Heart left ventricle (tissue), 16 donors: ENCODE data around the gene QRICH1. TPM values are rescaled to one million over a fixed set of nuclear protein-coding genes. Genes with fewer than 3 reads are reported as not detected.

Source experiments
- ATAC-seq, 4 donors: fragments of 200-7000 bp; cut with Tn5 transposase; one replicate each; pipeline ENCODE4 v1.9.1; 2020 to 2022; ENCODE audit warnings: moderate library complexity in 4 of 4, mild to moderate bottlenecking in 3 of 4, moderate number of reproducible peaks in 1 of 4
- DNase-seq, 5 donors: peaks; one replicate each; pipeline ENCODE4 v3.0.0-alpha.2; 2020
- H3K27ac ChIP-seq, 12 donors: fragments of 200-600 bp; sonication (generic) in 4 of 12; one replicate each; pipeline versions ENCODE4 v1.5.0 to v1.8.0; 2016 to 2022; ENCODE audit warnings: mild to moderate bottlenecking in 2 of 12
- H3K27me3 ChIP-seq, 9 donors: fragments of 200-600 bp; sonication (generic) in 2 of 9; one replicate each; pipeline versions ENCODE4 v1.5.1 to v1.8.0; 2016 to 2022; ENCODE audit warnings: mild to moderate bottlenecking in 3 of 9
- H3K36me3 ChIP-seq, 9 donors: fragments of 200-600 bp; sonication (generic) in 2 of 9; one replicate each; pipeline versions ENCODE4 v1.5.0 to v1.8.0; 2018 to 2022; ENCODE audit warnings: mild to moderate bottlenecking in 2 of 9
- H3K4me1 ChIP-seq, 12 donors: fragments of 200-600 bp; sonication (generic) in 4 of 12; one replicate each; pipeline versions ENCODE4 v1.5.0 to v1.8.0; 2016 to 2022; ENCODE audit warnings: mild to moderate bottlenecking in 3 of 12
- H3K4me3 ChIP-seq, 12 donors: fragments of 200-600 bp; sonication (generic) in 4 of 12; one replicate each; pipeline versions ENCODE4 v1.5.0 to v1.8.0; 2017 to 2022; ENCODE audit warnings: mild to moderate bottlenecking in 9 of 12, moderate library complexity in 4 of 12
- H3K9me3 ChIP-seq, 12 donors: fragments of 200-600 bp; sonication (generic) in 4 of 12; one replicate each; pipeline versions ENCODE4 v1.5.0 to v1.8.0; 2016 to 2022; ENCODE audit warnings: mild to moderate bottlenecking in 1 of 12
- POLR2A ChIP-seq, 2 donors: fragments of 450-650 bp; IDR thresholded peaks; one replicate each; pipeline ENCODE4 v1.6.1; 2017; ENCODE audit warnings: antibody characterized with exemption in 2 of 2, mild to moderate bottlenecking in 2 of 2, moderate library complexity in 2 of 2
- WGBS, 4 donors: extraction: QIAGEN DNeasy Blood & Tissue Kit in 2 of 4; methylation state at CpG; one replicate each; pipeline versions ENCODE4 v1.1.5 to v1.1.7; 2013 to 2018; 5-methylcytosine and 5-hydroxymethylcytosine counted together
- intact Hi-C, 10 donors: fragments of 100-400 bp; cut with DNase I; formaldehyde crosslinking; loops; one replicate each; pipeline versions ENCODE4 v1.11.1 to v1.14.2; 2022
- polyA plus RNA-seq, 2 donors: library from polyadenylated mRNA; stranded (reverse); fragments of 200-250 nt; gene quantifications; one replicate each; pipeline ENCODE4 v1.2.3, GENCODE V29; 2013
- total RNA-seq, 9 donors: library from RNA; depleted of rRNA in 2 of 9; stranded (reverse); fragments of >200 nt in 2 of 9; fragmentation: NEBNext Ultra II Directional in 3 of 9; extraction: Animal tissue kit (Norgen Biotek cat#: 25700) in 3 of 9; gene quantifications; one replicate each; pipeline versions ENCODE4 v1.1.0 to v1.2.4, GENCODE V29; 2016 to 2023
- TF ChIP-seq, protein P1 (sequence below), 12 donors: fragments of 200-600 bp; sonication (generic) in 4 of 12; IDR thresholded peaks; one replicate each; pipeline versions ENCODE4 v1.5.0 to v1.8.0; 2018 to 2022; ENCODE audit warnings: antibody characterized with exemption in 12 of 12, mild to moderate bottlenecking in 5 of 12
- donor health status: ischemic (EF 13 %, LVEDD 7.1; RV severe dilation, severe dysfunction).
- donor health status: healthy with polysubstance abuse.
- donor health status: DM: no; HTN: yes; CAD: no.
- donor health status: DM: no; HTN: no; CAD: no.
- donor health status: ischemic (EF 25% LVEDD 6.9; RV normal size, moderate dysfunction).
- donor health status: ischemic (EF 25% LVEDD 5.7; RV mildly dilated, moderate dysfunction).
- donor health status: healthy.
- donor health status: DM: yes; HTN: yes; CAD: no.
- donor health status: ischemic (EF 35%, LVEDD 5.7; RV mildly dilated, moderate dysfunction).
- donor health status: nonischemic (EF 11% LVEDD 7.7; RV severe dilation, severe dysfunction).
- donor health status: DM: yes; HTN: yes; CAD: no.
- donor health status: PGD.
- donor health status: ischemic (EF 29% LVEDD 5.4; RV normal size, mild dysfunction).
- donor health status: nonischemic (EF 23%, LVEDD 6.1; RV moderate dilation, normal function).

Gene QRICH1
- total and polyA plus RNA-seq, 11 donors: 20.0 to 91.6 (median 54.9) TPM

DNA sequence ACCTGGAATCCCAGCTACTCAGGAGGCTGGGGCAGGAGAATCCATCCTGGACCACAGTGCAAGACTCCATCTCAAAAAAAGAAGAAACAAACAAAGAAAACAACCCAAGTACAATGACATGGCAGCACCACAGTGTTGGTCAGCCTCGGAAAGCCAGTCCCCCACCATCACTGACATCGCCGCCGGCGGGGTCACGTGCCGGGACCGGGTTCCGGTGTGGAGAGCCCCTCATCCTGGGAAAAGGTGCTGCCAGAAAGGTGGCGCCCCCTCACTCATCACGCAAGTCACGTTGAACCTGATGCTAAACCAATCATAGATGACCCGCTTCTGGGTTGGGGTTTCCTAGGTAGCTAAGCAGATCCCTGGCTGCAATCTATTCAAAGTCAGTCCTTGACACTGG is 17.8 kb downstream of the QRICH1 start:
- intact Hi-C loops: no loop called here
- ATAC-seq (no peak), DNase-seq (no peak)
- peaks cover 0 to 89% (median 79%) of the 10 kb centered on the region in 9 donors for H3K36me3 ChIP-seq
- no peak overlapping the region for H3K4me3 ChIP-seq
- peaks cover 0 to 9% (median 0%) of the 10 kb centered on the region in 12 donors for H3K4me1 ChIP-seq
- H3K27ac ChIP-seq: no peak overlapping the region
- 88 to 96% (median 93%) methylated on average over 13 of the region's 13 CpGs for WGBS, 4 donors
- no peaks in the 10 kb centered on the region for H3K9me3 ChIP-seq
- no peaks in the 10 kb centered on the region for H3K27me3 ChIP-seq
- TF ChIP-seq POLR2A (IDR thresholded peaks at IDR 0.05): no peak
- TF ChIP-seq, protein P1, sequence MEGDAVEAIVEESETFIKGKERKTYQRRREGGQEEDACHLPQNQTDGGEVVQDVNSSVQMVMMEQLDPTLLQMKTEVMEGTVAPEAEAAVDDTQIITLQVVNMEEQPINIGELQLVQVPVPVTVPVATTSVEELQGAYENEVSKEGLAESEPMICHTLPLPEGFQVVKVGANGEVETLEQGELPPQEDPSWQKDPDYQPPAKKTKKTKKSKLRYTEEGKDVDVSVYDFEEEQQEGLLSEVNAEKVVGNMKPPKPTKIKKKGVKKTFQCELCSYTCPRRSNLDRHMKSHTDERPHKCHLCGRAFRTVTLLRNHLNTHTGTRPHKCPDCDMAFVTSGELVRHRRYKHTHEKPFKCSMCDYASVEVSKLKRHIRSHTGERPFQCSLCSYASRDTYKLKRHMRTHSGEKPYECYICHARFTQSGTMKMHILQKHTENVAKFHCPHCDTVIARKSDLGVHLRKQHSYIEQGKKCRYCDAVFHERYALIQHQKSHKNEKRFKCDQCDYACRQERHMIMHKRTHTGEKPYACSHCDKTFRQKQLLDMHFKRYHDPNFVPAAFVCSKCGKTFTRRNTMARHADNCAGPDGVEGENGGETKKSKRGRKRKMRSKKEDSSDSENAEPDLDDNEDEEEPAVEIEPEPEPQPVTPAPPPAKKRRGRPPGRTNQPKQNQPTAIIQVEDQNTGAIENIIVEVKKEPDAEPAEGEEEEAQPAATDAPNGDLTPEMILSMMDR (IDR thresholded peaks at IDR 0.05): no peak

DNA sequence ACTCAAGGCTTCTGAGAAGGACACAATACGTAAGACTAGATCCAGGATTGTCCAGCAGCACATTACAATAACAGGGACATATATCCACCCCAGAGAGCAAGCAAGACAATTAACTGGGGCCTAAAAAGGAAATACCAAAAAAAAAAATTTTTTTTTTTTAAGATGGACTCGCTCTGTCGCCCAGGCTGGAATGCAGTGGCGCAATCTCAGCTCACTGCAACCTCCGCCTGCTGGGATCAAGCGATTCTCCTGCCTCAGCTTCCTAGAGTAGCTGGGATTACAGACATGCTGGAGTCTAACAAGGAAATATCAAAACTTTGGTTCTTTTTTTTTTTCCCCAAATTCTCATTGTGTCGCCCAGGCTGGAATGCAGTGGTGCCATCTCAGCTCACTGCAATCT is 35.9 kb downstream of the QRICH1 start:
- H3K4me3 ChIP-seq: no peak overlapping the region
- no peaks in the 10 kb centered on the region for H3K9me3 ChIP-seq
- intact Hi-C loops: no loop called here
- ATAC-seq (no peak), DNase-seq (no peak)
- TF ChIP-seq POLR2A (IDR thresholded peaks at IDR 0.05): no peak
- TF ChIP-seq, protein P1 (IDR thresholded peaks at IDR 0.05): no peak
- H3K36me3 ChIP-seq: peaks cover 3 to 94% (median 76%) of the 10 kb centered on the region in 9 donors
- 71 to 90% (median 78%) methylated on average over 7 of the region's 7 CpGs for WGBS, 4 donors
- no peaks in the 10 kb centered on the region for H3K27me3 ChIP-seq
- no peaks in the 10 kb centered on the region for H3K4me1 ChIP-seq
- no peak overlapping the region for H3K27ac ChIP-seq

DNA sequence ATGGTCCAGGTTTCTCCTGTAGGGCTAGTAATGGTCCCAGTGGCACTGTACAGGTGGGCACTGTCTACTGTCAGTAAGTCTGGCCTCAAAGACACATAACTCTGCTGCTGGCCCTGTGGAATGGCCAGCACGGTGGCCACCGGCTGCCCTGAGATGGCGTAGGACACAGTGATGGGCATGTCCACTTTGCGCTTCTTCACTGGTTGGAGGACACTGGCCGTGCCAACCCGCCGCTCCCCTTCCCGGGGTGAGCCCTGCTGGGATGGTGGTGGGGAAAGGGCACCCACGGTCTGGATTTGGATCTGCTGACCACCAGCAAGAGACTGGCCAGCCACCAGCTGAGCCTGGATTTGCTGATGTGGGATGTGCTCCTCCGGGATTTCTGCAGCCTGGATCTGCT is 36.6 kb downstream of the QRICH1 start:
- Histone ChIP-seq H3K4me3 (no peak overlapping the region), H3K27me3 (no peaks in the 10 kb centered on the region), H3K36me3 (peaks cover 3 to 94% (median 76%) of the 10 kb centered on the region in 9 donors), H3K4me1 (no peaks in the 10 kb centered on the region), H3K27ac (no peak overlapping the region), H3K9me3 (no peaks in the 10 kb centered on the region)
- 91 to 95% (median 95%) methylated on average over 5 to 10 of the region's 10 CpGs for WGBS, 4 donors
- DNase-seq (no peak), ATAC-seq (peak in 2 of 4 donors; percentile 24 to 30)
- TF ChIP-seq, protein P1 (IDR thresholded peaks at IDR 0.05): no peak
- intact Hi-C loops: no loop called here

DNA sequence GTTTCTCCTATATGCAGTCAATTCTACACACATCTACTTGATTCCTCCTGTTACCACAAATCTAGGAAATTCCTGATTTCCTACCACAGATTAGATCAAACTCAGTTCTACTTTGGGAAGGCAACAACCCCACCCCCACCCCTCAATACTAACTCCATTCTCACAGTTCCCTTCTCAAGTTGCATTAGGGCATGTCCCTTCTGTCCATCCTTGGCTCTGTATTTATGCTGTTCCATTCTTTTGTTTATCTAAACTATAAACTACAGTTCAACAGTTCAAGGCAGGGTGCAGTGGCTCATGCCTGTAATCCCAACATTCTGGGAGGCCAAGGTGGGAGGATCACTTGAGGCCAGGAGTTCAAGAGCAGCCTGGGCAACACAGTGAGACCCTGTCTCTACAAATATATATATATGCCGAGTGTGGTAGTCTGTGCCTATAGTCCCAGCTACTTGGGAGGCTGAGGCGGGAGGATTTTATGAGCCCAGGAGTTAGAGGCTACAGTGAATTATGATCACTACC is 39.5 kb downstream of the QRICH1 start:
- intact Hi-C loops: no loop called here
- DNase-seq: no peak
- H3K27ac ChIP-seq: no peak overlapping the region
- H3K4me1 ChIP-seq: no peaks in the 10 kb centered on the region
- H3K4me3 ChIP-seq: no peak overlapping the region
- no peak for ATAC-seq
- 85 to 100% (median 97%) methylated on average over 2 of the region's 2 CpGs for WGBS, 4 donors
- H3K9me3 ChIP-seq: no peaks in the 10 kb centered on the region
- TF ChIP-seq, protein P1 (IDR thresholded peaks at IDR 0.05): no peak
- no peak for TF ChIP-seq POLR2A (IDR thresholded peaks at IDR 0.05)
- H3K27me3 ChIP-seq: no peaks in the 10 kb centered on the region
- peaks cover 3 to 77% (median 67%) of the 10 kb centered on the region in 9 donors for H3K36me3 ChIP-seq
